ENCODE measurements around the gene DERL3.

DERL3 gene

GRCh38 chr22:23847991-23848864 is 9.4 kb upstream of the DERL3 start:
- H3K4me1 ChIP-seq (ENCODE audit: control insufficient read depth, insufficient read depth, low read length) = no peaks in the 10 kb centered on the region
- POLR2A ChIA-PET = interaction anchor here (1.4 kb wide), 1 partner anchor 9 kb away, joined by 8 read pairs; the partner anchor contains the start of gene SLC2A11
- no peaks in the 10 kb centered on the region for H3K9me3 ChIP-seq (ENCODE audit: control insufficient read depth, insufficient read depth, low read depth, low read length)
- CTCF ChIA-PET = interaction anchor here (0.6 to 5.1 kb wide), 8 partner anchors 13 to 309 kb away, joined by 3 to 24 read pairs (median 6); no protein-coding TSS in a partner anchor
- no peaks in the 10 kb centered on the region for H3K36me3 ChIP-seq (ENCODE audit: control insufficient read depth in 2 of 2, insufficient read depth in 1 of 2, low read length in 2 of 2)
- H3K27ac ChIP-seq (ENCODE audit: extremely low read depth, low read depth, low read length) = no peak overlapping the region
- no peak for TF ChIP-seq ZNF239 (tag by site-specific recombination; IDR thresholded peaks at IDR 0.05)
- TF ChIP-seq ZNF335 (tag by site-specific recombination; conservative IDR thresholded peaks at IDR 0.05) = no peak
- no peak for TF ChIP-seq ZNF521 (tag by site-specific recombination; IDR thresholded peaks at IDR 0.05)
- no peak for TF ChIP-seq ZNF660 (tag by site-specific recombination; IDR thresholded peaks at IDR 0.05)
- TF ChIP-seq, protein P1, sequence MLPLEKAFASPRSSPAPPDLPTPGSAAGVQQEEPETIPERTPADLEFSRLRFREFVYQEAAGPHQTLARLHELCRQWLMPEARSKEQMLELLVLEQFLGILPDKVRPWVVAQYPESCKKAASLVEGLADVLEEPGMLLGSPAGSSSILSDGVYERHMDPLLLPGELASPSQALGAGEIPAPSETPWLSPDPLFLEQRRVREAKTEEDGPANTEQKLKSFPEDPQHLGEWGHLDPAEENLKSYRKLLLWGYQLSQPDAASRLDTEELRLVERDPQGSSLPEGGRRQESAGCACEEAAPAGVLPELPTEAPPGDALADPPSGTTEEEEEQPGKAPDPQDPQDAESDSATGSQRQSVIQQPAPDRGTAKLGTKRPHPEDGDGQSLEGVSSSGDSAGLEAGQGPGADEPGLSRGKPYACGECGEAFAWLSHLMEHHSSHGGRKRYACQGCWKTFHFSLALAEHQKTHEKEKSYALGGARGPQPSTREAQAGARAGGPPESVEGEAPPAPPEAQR (tag by site-specific recombination; IDR thresholded peaks at IDR 0.05) = no peak
- no peak for TF ChIP-seq ZNF174 (tag by site-specific recombination; IDR thresholded peaks at IDR 0.05)
- no peak for TF ChIP-seq KLF8 (tag by site-specific recombination; IDR thresholded peaks at IDR 0.05)
- no peak for TF ChIP-seq ZNF670 (tag by site-specific recombination; IDR thresholded peaks at IDR 0.05; ENCODE audit: low read depth)
- no peak for TF ChIP-seq REST (tag by site-specific recombination; IDR thresholded peaks at IDR 0.05)
- TF ChIP-seq ZBTB8A (tag by site-specific recombination; IDR thresholded peaks at IDR 0.05) = no peak
- H3K4me3 ChIP-seq (ENCODE audit: low read depth, low read length) = no peak overlapping the region

- H3K36me3 ChIP-seq (ENCODE audit: control insufficient read depth in 2 of 2, insufficient read depth in 1 of 2, low read length in 2 of 2) = no peaks in the 10 kb centered on the region
- H3K9me3 ChIP-seq (ENCODE audit: control insufficient read depth, insufficient read depth, low read depth, low read length) = no peaks in the 10 kb centered on the region
- POLR2A ChIA-PET = interaction anchor here (0.6 to 1.4 kb wide), 2 partner anchors 10 to 11 kb away, joined by 3 to 8 read pairs; partner anchors contain the start of gene SLC2A11
- H3K4me3 ChIP-seq (ENCODE audit: low read depth, low read length) = no peak overlapping the region
- CTCF ChIA-PET = interaction anchor here (0.6 to 1.3 kb wide), 3 partner anchors 58 to 130 kb away, joined by 3 read pairs; no protein-coding TSS in a partner anchor
- no peak for TF ChIP-seq PRDM2 (tag by site-specific recombination; IDR thresholded peaks at IDR 0.05; ENCODE audit: borderline replicate concordance)
- TF ChIP-seq ZSCAN5A (tag by site-specific recombination; IDR thresholded peaks at IDR 0.05) = no peak
- no peaks in the 10 kb centered on the region for H3K4me1 ChIP-seq (ENCODE audit: control insufficient read depth, insufficient read depth, low read length)
- H3K27ac ChIP-seq (ENCODE audit: extremely low read depth, low read depth, low read length) = no peak overlapping the region
Measured at GRCh38 chr22:23847310-23847920, 8.6 kb upstream of the DERL3 start.

Measured in HEK293 (cell line).